Measurements from ENCODE around the gene FLRT2. TPM values are rescaled to one million over a fixed set of nuclear protein-coding genes. Genes with fewer than 3 reads are reported as not detected.
A peak's percentile ranks its signal among the peaks of the same experiment; 100 is the strongest.

Gene FLRT2
- total and polyA plus RNA-seq, 2 experiments from 2014 or later, result 40.0 to 94.1 TPM

DNA sequence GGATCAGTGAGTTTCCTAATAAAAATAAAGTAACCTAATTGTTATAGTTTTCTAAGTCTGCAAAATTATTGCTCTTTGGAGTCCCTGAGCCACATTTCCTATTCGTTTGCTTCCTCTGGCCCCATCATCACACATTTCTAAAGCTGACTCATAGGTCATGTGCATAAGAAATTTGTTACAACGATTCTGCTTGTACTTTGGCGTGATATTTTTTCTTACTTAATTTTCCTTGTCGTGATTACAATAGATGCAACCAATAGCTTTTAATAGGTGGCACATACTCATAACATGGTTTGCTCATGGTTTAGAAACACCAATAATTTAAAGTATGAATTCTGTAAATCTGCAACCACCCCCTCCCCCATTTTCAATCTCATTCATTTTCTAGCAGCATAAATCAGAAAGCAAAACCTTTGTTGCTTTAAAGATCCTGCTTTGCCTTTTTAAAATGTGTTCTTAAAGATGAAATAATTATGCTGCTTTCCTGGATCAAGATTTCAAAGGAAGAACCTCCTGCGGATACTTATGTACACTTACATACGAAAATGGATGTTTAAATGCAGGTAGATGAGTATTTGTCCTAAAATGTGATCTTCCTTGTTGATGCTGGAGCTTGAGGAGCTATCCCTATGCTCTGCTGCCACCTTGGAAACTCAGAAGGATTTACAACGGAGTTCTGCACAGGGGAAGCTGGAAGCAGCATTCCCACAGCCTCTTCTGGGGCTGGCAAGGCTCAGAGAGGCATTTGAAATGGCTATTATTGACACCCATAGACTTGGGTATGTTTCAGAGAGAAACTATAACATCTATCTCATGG is 1.7 kb upstream of the FLRT2 start:
- Histone ChIP-seq H3K4me2 (ENCODE audit: unreplicated experiment) (peak overlapping the region; percentile 99), H3K4me1 (ENCODE audit: insufficient read depth) (peaks cover 17% of the 10 kb centered on the region), H3K9ac (peak overlapping the region; percentile 92), H3K27ac (peak overlapping the region; percentile 87), H3K9me2 (ENCODE audit: insufficient read depth) (no peaks in the 10 kb centered on the region), H2AFZ (peak overlapping the region; percentile 97), H3K4me3 (peak overlapping the region; percentile 96), H4K20me1 (ENCODE audit: insufficient read depth) (no peaks in the 10 kb centered on the region), H3K27me3 (replicated peaks; ENCODE audit: insufficient read depth) (no peaks in the 10 kb centered on the region), H3K9me3 (ENCODE audit: low read depth) (no peaks in the 10 kb centered on the region), H3F3A (ENCODE audit: insufficient read depth) (peaks cover 49% of the 10 kb centered on the region), H3K36me3 (ENCODE audit: low read depth) (no peaks in the 10 kb centered on the region), H3K79me2 (ENCODE audit: insufficient read depth) (peaks cover 33% of the 10 kb centered on the region)
- peak; percentile 89 for DNase-seq
- no peak for TF ChIP-seq EZH2 (IDR thresholded peaks at IDR 0.05; ENCODE audit: insufficient read depth, poor library complexity, severe bottlenecking)
- TF ChIP-seq EZH2phosphoT487 (IDR thresholded peaks at IDR 0.05; ENCODE audit: insufficient read depth, low read depth), result no peak
- in situ Hi-C loops (cut with MboI), result loop anchor here (10.0 to 25.0 kb wide), 3 partner anchors 113 to 1616 kb away; no protein-coding TSS in a partner anchor
- WGBS, 2 experiments (ENCODE audit: low coverage in 1 of 2, low lambda C conversion rate in 2 of 2, missing lambda C conversion rate in 2 of 2), result 1 to 2% methylated on average over 7 of the region's 7 CpGs

DNA sequence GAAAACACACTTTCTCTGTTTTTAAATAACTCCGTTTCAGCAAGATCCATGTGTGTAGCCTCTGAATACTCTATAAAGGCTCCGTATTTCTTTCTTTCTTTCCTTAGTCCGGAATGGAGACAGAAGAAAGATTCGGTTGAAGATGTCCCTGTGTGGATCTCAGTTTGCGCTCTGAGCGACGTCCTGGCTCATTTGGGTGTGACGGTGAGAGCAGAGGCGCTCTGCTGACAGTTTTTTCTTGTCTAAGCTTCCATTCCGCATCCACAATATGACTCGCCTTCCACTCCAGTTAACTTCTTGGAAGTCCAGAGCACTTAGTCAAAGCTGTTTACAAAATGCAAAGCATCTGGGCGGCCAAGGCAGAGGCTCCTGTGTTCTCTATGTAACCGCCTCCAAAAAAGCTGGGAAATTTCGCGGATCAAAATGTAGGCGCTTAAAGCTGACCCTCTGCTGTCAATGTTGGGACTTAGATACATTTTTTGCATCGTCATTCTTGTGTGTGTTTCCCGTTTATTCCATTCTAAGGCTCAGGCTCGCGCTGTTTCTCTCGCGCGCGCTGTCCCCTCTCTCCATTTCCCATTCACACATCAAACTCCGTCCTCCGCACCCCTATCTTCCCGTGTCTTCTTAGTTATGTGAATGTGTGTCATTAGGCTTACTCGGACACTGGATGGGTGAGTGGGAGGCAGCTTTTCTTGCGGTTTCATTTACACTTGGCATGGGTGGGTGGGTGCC is 880 bp upstream of the FLRT2 start:
- Histone ChIP-seq H3K9ac (peak overlapping the region; percentile 92), H3F3A (ENCODE audit: insufficient read depth) (peaks cover 49% of the 10 kb centered on the region), H3K79me2 (ENCODE audit: insufficient read depth) (peaks cover 40% of the 10 kb centered on the region), H3K4me1 (ENCODE audit: insufficient read depth) (peaks cover 17% of the 10 kb centered on the region), H3K9me2 (ENCODE audit: insufficient read depth) (no peaks in the 10 kb centered on the region), H3K9me3 (ENCODE audit: low read depth) (no peaks in the 10 kb centered on the region), H3K27ac (peak overlapping the region; percentile 87), H3K27me3 (replicated peaks; ENCODE audit: insufficient read depth) (no peaks in the 10 kb centered on the region), H3K36me3 (ENCODE audit: low read depth) (no peaks in the 10 kb centered on the region), H4K20me1 (ENCODE audit: insufficient read depth) (no peaks in the 10 kb centered on the region), H3K4me3 (peak overlapping the region; percentile 96), H3K4me2 (ENCODE audit: unreplicated experiment) (peak overlapping the region; percentile 99), H2AFZ (peak overlapping the region; percentile 97)
- in situ Hi-C loops (cut with MboI), result loop anchor here (10.0 to 25.0 kb wide), 3 partner anchors 114 to 1617 kb away; no protein-coding TSS in a partner anchor
- TF ChIP-seq EZH2 (IDR thresholded peaks at IDR 0.05; ENCODE audit: insufficient read depth, poor library complexity, severe bottlenecking) (no peak), EZH2phosphoT487 (IDR thresholded peaks at IDR 0.05; ENCODE audit: insufficient read depth, low read depth) (no peak)
- 1% methylated on average over 29 of the region's 29 CpGs for WGBS, 2 experiments (ENCODE audit: low coverage in 1 of 2, low lambda C conversion rate in 2 of 2, missing lambda C conversion rate in 2 of 2)
- peak; percentile 92 for DNase-seq

DNA sequence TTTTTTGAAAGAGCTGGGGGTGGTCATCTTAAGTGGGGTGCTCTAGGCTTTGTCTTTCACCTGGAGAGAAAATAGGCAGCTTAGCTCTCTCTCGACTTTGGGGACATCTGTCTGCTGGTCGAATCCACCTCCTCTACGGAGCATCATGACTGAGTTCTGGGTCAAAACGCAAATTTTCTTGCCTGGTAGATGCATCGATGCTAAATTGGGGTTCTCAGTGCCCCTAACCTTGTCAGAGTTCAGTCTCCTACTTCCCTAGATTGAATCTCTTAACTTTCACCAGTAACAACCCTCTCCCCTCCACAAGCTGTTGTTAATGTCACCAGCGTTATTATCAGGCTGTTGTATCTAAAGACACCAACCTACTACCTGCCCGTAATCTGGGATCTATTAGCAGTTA is 682 bp downstream of the FLRT2 start:
- H4K20me1 ChIP-seq (ENCODE audit: insufficient read depth), result no peaks in the 10 kb centered on the region
- H3K4me2 ChIP-seq (ENCODE audit: unreplicated experiment), result peak overlapping the region; percentile 99
- TF ChIP-seq EZH2 (IDR thresholded peaks at IDR 0.05; ENCODE audit: insufficient read depth, poor library complexity, severe bottlenecking) (no peak), EZH2phosphoT487 (IDR thresholded peaks at IDR 0.05; ENCODE audit: insufficient read depth, low read depth) (no peak)
- H3K36me3 ChIP-seq (ENCODE audit: low read depth), result no peaks in the 10 kb centered on the region
- peak; percentile 31 for DNase-seq
- peak overlapping the region; percentile 92 for H3K9ac ChIP-seq
- in situ Hi-C loops (cut with MboI), result loop anchor here (25.0 kb wide), 1 partner anchor 1618 kb away; no protein-coding TSS in a partner anchor
- H2AFZ ChIP-seq, result peak overlapping the region; percentile 97
- peak overlapping the region; percentile 96 for H3K4me3 ChIP-seq
- peak overlapping the region; percentile 87 for H3K27ac ChIP-seq
- H3K4me1 ChIP-seq (ENCODE audit: insufficient read depth), result peaks cover 25% of the 10 kb centered on the region
- no peaks in the 10 kb centered on the region for H3K27me3 ChIP-seq (replicated peaks; ENCODE audit: insufficient read depth)
- 0 to 1% methylated on average over 7 of the region's 7 CpGs for WGBS, 2 experiments (ENCODE audit: low coverage in 1 of 2, low lambda C conversion rate in 2 of 2, missing lambda C conversion rate in 2 of 2)
- peaks cover 58% of the 10 kb centered on the region for H3F3A ChIP-seq (ENCODE audit: insufficient read depth)
- H3K9me3 ChIP-seq (ENCODE audit: low read depth), result no peaks in the 10 kb centered on the region
- H3K9me2 ChIP-seq (ENCODE audit: insufficient read depth), result no peaks in the 10 kb centered on the region
- peaks cover 56% of the 10 kb centered on the region for H3K79me2 ChIP-seq (ENCODE audit: insufficient read depth)

DNA sequence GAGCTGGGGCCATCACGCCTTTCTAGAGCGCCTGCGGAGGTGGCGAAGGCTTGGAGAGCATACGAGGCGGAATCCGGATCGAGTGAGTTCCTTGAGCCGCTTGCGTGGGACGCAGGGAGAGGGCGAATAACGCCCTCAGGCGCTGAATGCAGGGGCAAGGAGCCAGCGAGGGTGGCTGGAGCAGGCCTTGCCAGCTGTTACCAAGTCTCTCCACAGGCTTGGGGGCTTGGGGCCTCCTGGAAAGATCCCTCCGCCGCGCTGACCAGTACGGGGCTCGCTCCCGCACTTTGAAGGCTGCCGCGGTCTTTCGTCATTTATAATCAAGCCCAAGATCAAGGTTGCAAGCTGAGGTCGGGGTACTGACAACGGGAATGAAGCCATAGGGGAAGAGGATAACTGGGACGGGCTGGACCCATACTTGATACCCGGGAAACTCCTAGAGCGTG is 1.2 kb downstream of the FLRT2 start:
- Histone ChIP-seq H3K9ac (peak overlapping the region; percentile 92), H3K27ac (peak overlapping the region; percentile 87), H3K36me3 (ENCODE audit: low read depth) (no peaks in the 10 kb centered on the region), H3K4me1 (ENCODE audit: insufficient read depth) (peaks cover 25% of the 10 kb centered on the region), H3K4me2 (ENCODE audit: unreplicated experiment) (peak overlapping the region; percentile 99), H3K9me2 (ENCODE audit: insufficient read depth) (no peaks in the 10 kb centered on the region), H3K27me3 (replicated peaks; ENCODE audit: insufficient read depth) (no peaks in the 10 kb centered on the region), H3K4me3 (peak overlapping the region; percentile 96), H3K79me2 (ENCODE audit: insufficient read depth) (peaks cover 61% of the 10 kb centered on the region), H2AFZ (peak overlapping the region; percentile 97), H3K9me3 (ENCODE audit: low read depth) (no peaks in the 10 kb centered on the region), H3F3A (ENCODE audit: insufficient read depth) (peaks cover 63% of the 10 kb centered on the region), H4K20me1 (ENCODE audit: insufficient read depth) (no peaks in the 10 kb centered on the region)
- DNase-seq, result peak; percentile 86
- TF ChIP-seq EZH2phosphoT487 (IDR thresholded peaks at IDR 0.05; ENCODE audit: insufficient read depth, low read depth) (no peak), EZH2 (IDR thresholded peaks at IDR 0.05; ENCODE audit: insufficient read depth, poor library complexity, severe bottlenecking) (no peak)
- WGBS, 2 experiments (ENCODE audit: low coverage in 1 of 2, low lambda C conversion rate in 2 of 2, missing lambda C conversion rate in 2 of 2), result 1% methylated on average over 29 of the region's 29 CpGs
- in situ Hi-C loops (cut with MboI), result loop anchor here (25.0 kb wide), 1 partner anchor 1619 kb away; no protein-coding TSS in a partner anchor
